LHCN-M2 (cell line): Measurements from ENCODE around the gene CCDC146. TPM values are rescaled to one million over a fixed set of nuclear protein-coding genes. Genes with fewer than 3 reads are reported as not detected.
A peak's percentile ranks its signal among the peaks of the same experiment; 100 is the strongest.

Experiments
- DNase-seq: peaks from one replicate; pipeline ENCODE4 v3.0.0-alpha.2; 2012; ENCODE audit warnings: low read depth
- total RNA-seq: library from RNA; depleted of rRNA; stranded (reverse); fragments of >200 nt; gene quantifications from 2 replicates; pipeline ENCODE4 v1.2.3, GENCODE V29; 2014

Gene CCDC146
- total RNA-seq, 1 experiment from 2014 or later, result 0.92 TPM

DNA sequence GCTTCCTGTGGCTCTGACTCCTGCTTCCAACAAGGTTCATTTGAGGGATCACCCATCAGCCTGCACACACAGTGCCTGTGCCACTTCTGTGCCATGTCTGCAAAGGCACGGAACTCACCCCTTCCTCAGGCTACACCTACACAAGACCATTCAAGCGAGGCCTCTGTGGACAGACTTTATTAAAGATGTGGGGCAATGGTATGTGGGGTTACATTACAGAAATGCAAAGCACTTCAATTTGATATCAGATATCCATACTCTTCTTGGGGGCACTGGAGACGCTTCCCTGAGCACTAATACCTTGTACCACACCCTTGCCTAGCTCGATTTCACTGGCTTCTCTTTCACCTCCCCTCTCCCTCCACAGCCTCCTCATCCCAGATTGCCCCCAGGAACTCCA, 161.6 kb downstream of the CCDC146 start:
- no peak for DNase-seq

- no peak for DNase-seq
Observed at GRCh38 chr7:77284616-77285015, 162.2 kb downstream of the CCDC146 start.

- peak; percentile 58 for DNase-seq
Observed at GRCh38 chr7:77288676-77289320, 166.4 kb downstream of the CCDC146 start.

DNA sequence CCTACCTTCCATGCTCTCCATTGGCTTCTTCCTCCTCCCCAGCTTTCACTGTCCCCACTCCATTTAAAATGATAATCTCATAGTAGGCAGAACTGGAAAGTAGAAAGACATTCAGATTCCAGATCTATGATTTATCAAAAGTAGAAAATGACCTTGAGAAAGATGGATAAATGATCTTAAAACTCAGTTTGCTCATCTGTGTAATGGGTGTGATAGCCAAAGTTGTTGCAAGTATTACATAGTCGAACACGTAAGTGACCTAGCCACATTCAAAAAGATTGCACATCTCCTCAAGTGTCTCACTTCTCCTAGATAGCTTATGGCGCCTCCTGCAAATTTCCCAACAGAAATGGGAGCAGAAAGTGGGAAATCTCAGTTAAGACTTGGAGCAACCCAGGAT, 167.0 kb downstream of the CCDC146 start:
- no peak for DNase-seq

GRCh38 chr7:77290425-77290824, 168.0 kb downstream of the CCDC146 start:
- DNase-seq, result no peak

GRCh38 chr7:77293046-77293445, 170.6 kb downstream of the CCDC146 start:
- no peak for DNase-seq

DNA sequence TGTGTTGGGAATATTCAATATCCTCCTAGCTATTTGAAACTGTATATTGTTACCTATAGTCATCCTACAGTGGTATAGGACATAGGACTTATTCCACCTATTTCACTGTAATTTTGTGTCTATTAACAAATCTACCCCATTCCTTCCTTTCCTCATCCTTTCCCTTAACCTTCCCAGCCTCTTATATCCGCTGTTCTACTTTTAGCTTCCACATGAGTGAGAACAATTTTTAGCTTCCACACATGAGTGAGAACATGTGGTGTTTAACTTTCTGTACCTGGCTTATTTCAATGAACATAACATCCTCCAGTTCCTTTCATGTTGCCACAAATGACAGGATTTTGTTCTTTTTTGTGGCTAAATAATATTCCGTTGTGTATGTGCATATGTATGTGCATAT, 173.1 kb downstream of the CCDC146 start:
- no peak for DNase-seq

DNA sequence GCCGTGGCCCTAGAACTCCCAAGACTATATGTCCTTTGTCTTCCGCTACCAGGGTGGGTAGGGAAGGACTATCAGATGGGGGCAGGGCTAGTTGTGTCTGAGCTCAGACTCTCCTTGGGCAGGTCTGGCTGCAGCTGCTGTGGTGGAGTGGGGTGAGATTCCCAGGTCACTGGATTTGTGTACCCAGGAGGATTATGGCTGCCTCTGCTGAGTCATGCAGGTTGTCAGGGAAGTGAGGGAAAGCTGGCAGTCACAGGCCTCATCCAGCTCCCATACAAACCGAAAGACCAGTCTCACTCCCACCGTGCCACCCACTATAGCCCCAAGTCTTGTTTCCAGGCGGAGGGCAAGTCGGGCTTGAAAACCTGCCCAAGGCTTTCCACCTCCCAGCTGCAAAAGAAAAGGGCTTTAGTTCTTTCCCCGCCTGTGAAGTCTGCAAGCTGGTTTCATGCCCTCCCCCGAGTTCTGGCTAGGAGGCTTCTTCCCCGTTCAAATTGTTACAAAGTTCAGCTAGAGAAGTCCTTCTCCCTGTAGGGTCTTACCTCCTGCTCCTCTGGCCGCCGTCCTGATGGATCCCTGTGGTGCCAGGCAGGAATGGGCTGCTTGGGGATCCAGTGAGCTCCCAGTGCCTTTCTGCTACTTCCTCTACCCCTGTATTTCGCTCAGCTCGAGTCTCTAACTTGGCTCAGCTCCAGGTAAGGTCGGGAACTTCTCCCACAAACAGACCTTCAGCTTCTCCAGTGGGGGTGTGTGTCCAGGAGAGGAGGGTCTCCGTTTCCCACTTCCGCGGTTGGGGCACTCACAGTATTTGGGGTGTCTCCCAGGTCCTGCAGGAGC, 184.0 kb downstream of the CCDC146 start:
- no peak for DNase-seq

DNA sequence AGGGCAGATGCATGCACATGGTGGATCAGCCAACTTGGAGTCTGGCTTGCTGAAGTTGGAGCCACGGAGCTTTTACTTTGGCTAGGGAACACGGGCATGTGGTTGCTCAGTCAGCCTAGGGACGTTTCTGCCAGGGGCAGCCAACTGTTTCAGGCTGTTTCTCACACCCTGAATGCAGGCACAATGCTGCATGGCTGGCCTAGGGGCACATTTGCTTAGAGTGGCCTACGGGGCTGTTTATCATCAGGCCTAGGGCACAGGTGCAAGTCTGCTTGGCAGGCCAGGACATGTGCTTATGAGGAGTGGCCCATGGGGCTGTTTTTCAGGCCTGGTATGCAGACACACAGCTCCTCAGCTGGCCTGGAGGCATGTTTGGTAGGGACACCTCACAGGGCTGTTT, 186.4 kb downstream of the CCDC146 start:
- no peak for DNase-seq

GRCh38 chr7:77309714-77310220, 187.4 kb downstream of the CCDC146 start:
- DNase-seq, result no peak

DNA sequence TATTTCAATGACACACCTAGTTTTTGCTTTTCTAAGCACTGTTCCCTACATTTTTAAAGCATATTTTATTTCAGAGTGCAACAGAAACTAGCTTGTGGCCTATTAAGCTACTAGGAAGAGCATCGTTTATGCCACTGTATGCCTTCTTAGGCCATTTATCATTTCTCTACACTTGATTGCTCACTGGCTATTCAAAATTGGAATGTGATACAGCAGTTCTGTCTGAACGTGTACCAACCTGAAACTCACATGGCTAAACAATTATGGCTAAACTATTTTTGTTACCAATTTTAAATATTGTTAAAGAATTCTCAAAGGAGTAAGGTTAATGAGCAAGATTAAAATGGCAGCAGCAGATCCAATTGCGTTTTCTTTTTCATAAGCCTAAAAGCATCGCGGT, 188.6 kb downstream of the CCDC146 start:
- DNase-seq, result no peak

DNA sequence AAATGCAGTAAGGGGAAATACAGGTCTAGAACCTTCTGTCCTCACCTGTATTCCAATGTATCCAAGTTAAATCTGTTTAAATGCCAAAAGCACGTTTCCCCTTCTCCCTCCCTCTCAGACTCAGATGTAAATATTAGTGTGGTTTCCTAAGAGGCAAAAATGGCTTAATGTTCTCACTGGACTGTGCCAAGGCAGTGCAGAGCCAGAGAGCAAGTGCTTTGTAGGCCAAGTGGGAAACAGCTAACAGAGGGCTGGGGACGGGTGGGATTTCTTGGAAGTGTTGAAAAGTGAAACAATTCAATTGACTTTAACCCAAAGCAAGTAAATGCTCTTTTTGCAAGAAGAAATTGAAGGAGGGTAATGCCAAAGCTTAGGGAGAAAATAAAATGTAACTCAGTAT, 190.7 kb downstream of the CCDC146 start:
- DNase-seq, result no peak

GRCh38 chr7:77313876-77314480, 191.6 kb downstream of the CCDC146 start:
- no peak for DNase-seq

GRCh38 chr7:77315182-77315591, 192.8 kb downstream of the CCDC146 start:
- DNase-seq, result no peak

DNA sequence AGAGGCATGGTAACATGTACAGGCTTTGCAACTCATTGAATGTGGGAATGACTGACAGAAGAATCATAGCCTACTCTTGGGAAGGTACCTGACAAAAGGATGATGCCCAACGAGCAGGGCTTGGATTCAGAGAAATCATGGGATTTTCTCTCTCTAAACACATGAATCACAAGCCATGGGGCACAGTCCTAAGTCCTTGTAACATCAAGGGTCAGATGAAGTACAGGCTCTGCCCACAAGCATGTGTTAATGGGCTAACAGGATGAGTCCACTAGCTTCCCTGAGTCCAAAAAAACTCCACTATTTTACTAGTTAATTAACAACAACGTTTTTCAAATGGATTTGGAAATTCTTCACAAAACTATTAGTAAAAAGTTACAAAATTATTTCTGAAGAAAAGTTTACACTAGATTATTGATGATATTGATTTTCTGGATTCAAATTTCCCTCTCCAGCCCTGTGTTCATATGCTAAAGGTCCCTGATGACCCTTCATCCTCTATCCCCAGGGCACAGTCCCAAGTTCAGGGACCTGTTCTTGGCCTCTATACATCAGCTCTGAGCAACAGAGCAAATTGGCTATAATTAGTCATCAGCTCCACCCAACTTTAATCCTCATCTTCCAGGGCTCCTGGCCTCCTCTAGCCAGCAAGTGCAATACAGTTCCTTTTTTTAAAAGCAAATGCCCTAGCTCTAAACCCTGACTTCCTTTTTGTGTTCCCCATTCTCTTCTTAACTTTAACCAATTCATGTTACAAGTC, 194.0 kb downstream of the CCDC146 start:
- DNase-seq, result peak; percentile 45

DNA sequence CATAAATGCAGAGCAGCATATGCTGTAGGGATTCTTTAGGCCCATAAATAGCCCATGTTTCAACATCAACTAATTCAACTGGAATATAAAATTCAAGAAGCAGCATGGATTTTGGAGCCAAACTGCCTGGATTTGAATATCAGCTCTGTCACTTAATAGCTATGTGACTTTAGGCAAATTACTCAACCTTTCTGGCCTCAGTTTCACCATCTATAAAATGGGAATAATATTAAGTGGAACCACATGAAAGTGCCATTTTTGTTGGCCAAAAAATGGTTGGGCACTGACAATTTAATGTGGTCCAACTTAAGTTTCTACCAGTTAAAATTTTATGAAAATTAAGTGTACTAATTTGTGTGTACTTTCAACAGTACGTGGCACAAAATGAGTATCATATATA, 195.6 kb downstream of the CCDC146 start:
- no peak for DNase-seq

GRCh38 chr7:77320137-77320536, 197.7 kb downstream of the CCDC146 start:
- DNase-seq, result no peak

- no peak for DNase-seq
Observed at GRCh38 chr7:77320714-77321113, 198.3 kb downstream of the CCDC146 start.

DNA sequence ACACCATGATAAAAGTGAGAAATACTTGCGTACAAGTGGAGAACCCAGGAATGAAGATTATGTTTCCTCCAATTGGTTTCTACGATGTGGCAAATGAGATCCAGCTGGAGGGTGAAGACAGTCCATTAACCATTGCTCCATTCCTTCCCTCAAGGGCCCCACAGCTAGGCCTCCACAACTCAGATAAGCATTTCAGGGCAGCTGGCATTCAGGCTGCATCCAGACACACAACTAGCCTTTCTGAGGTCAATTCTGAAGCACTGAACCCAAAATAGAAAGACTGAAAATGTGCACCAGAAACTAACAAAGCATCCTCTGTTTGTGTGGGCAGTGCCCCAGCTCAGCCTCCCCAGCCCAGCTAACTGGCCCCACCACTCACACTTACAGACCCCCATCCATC, 198.9 kb downstream of the CCDC146 start:
- no peak for DNase-seq

GRCh38 chr7:77326131-77326530, 203.7 kb downstream of the CCDC146 start:
- peak; percentile 41 for DNase-seq

- peak; percentile 86 for DNase-seq
Observed at GRCh38 chr7:77327067-77327931, 204.9 kb downstream of the CCDC146 start.
